Tibial nerve (tissue), 4 donors: ENCODE data around the gene RSPO1. TPM values are rescaled to one million over a fixed set of nuclear protein-coding genes. Genes with fewer than 3 reads are reported as not detected.

Source experiments
- DNase-seq, 2 donors: peaks; one replicate each; pipeline ENCODE4 v3.0.0-alpha.2; 2019; ENCODE audit warnings: low spot score in 2 of 2
- H3K27ac ChIP-seq, 4 donors: fragments of 200-600 bp; sonication (generic) in 3 of 4; one replicate each; pipeline ENCODE4 v1.5.1; 2017 to 2019; ENCODE audit warnings: mild to moderate bottlenecking in 1 of 4
- H3K27me3 ChIP-seq, 2 donors: fragments of 200-600 bp; sonication (generic) in 1 of 2; one replicate each; pipeline versions ENCODE4 v1.5.1 to v1.6.0; 2017 to 2019
- H3K36me3 ChIP-seq, 3 donors: fragments of 200-600 bp; sonication (generic); one replicate each; pipeline ENCODE4 v1.5.1; 2018 to 2019
- H3K4me1 ChIP-seq, 4 donors: fragments of 200-600 bp; sonication (generic) in 3 of 4; one replicate each; pipeline ENCODE4 v1.5.1; 2017 to 2019
- H3K4me3 ChIP-seq, 4 donors: fragments of 200-600 bp; sonication (generic) in 3 of 4; one replicate each; pipeline ENCODE4 v1.5.1; 2017 to 2019; ENCODE audit warnings: mild to moderate bottlenecking in 1 of 4, moderate library complexity in 1 of 4
- H3K9me3 ChIP-seq, 4 donors: fragments of 200-600 bp; sonication (generic) in 3 of 4; one replicate each; pipeline ENCODE4 v1.5.1; 2017 to 2019
- EP300 ChIP-seq, 2 donors: sonication (generic); formaldehyde crosslinking; IDR thresholded peaks; one replicate each; pipeline ENCODE4 v1.6.1; 2017; ENCODE audit warnings: antibody characterized with exemption in 2 of 2, mild to moderate bottlenecking in 1 of 2
- POLR2A ChIP-seq, 2 donors: fragments of 450-650 bp; IDR thresholded peaks; one replicate each; pipeline ENCODE4 v1.6.1; 2017; ENCODE audit warnings: antibody characterized with exemption in 2 of 2, mild to moderate bottlenecking in 2 of 2, moderate library complexity in 2 of 2
- WGBS, 2 donors: methylation state at CpG; one replicate each; pipeline ENCODE4 v1.1.5; 2018; 5-methylcytosine and 5-hydroxymethylcytosine counted together
- total RNA-seq, 4 donors: library from RNA; depleted of rRNA; stranded (reverse); fragments of >200 nt; gene quantifications; one replicate each; pipeline ENCODE4 v1.1.0, GENCODE V29; 2016
- TF ChIP-seq, protein P1 (sequence below), 5 experiments: fragments of 200-600 bp in 3 of 5; fragments of 450-650 bp in 2 of 5; sonication (generic) in 3 of 5; IDR thresholded peaks; one replicate each; pipeline ENCODE4 v1.5.1; 2016 to 2019; ENCODE audit warnings: antibody characterized with exemption in 5 of 5, mild to moderate bottlenecking in 3 of 5, moderate library complexity in 2 of 5

Gene RSPO1
- total RNA-seq, 4 donors from 2014 or later: 0.20 to 0.21 TPM; not detected in 2

GRCh38 chr1:37609994-37610393 is 24.7 kb downstream of the RSPO1 start:
- TF ChIP-seq POLR2A (IDR thresholded peaks at IDR 0.05): no peak
- TF ChIP-seq, protein P1, sequence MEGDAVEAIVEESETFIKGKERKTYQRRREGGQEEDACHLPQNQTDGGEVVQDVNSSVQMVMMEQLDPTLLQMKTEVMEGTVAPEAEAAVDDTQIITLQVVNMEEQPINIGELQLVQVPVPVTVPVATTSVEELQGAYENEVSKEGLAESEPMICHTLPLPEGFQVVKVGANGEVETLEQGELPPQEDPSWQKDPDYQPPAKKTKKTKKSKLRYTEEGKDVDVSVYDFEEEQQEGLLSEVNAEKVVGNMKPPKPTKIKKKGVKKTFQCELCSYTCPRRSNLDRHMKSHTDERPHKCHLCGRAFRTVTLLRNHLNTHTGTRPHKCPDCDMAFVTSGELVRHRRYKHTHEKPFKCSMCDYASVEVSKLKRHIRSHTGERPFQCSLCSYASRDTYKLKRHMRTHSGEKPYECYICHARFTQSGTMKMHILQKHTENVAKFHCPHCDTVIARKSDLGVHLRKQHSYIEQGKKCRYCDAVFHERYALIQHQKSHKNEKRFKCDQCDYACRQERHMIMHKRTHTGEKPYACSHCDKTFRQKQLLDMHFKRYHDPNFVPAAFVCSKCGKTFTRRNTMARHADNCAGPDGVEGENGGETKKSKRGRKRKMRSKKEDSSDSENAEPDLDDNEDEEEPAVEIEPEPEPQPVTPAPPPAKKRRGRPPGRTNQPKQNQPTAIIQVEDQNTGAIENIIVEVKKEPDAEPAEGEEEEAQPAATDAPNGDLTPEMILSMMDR (IDR thresholded peaks at IDR 0.05): no peak
- no peak for TF ChIP-seq EP300 (IDR thresholded peaks at IDR 0.05)
- H3K9me3 ChIP-seq: no peaks in the 10 kb centered on the region
- H3K4me3 ChIP-seq: no peak overlapping the region
- no peaks in the 10 kb centered on the region for H3K36me3 ChIP-seq
- H3K27me3 ChIP-seq: peaks cover 0 to 19% of the 10 kb centered on the region in 2 donors
- H3K4me1 ChIP-seq: no peaks in the 10 kb centered on the region
- 63 to 68% methylated on average over 2 of the region's 2 CpGs for WGBS, 2 donors
- no peak overlapping the region for H3K27ac ChIP-seq
- no peak for DNase-seq

GRCh38 chr1:37609002-37609401 is 25.7 kb downstream of the RSPO1 start:
- Histone ChIP-seq H3K4me1 (no peaks in the 10 kb centered on the region), H3K27me3 (peaks cover 0 to 14% of the 10 kb centered on the region in 2 donors), H3K27ac (no peak overlapping the region), H3K4me3 (no peak overlapping the region), H3K36me3 (no peaks in the 10 kb centered on the region), H3K9me3 (no peaks in the 10 kb centered on the region)
- no peak for DNase-seq
- TF ChIP-seq, protein P1 (IDR thresholded peaks at IDR 0.05): no peak
- no peak for TF ChIP-seq POLR2A (IDR thresholded peaks at IDR 0.05)
- no peak for TF ChIP-seq EP300 (IDR thresholded peaks at IDR 0.05)
- WGBS, 2 donors: 26 to 31% methylated on average over 2 of the region's 2 CpGs

GRCh38 chr1:37606481-37607263 is 28.0 kb downstream of the RSPO1 start:
- no peak for TF ChIP-seq EP300 (IDR thresholded peaks at IDR 0.05)
- TF ChIP-seq, protein P1 (IDR thresholded peaks at IDR 0.05): no peak
- TF ChIP-seq POLR2A (IDR thresholded peaks at IDR 0.05): no peak
- no peak for DNase-seq
- no peaks in the 10 kb centered on the region for H3K9me3 ChIP-seq
- peaks cover 0 to 9% of the 10 kb centered on the region in 2 donors for H3K27me3 ChIP-seq
- no peak overlapping the region for H3K4me3 ChIP-seq
- H3K27ac ChIP-seq: no peak overlapping the region
- H3K4me1 ChIP-seq: no peaks in the 10 kb centered on the region
- 69 to 81% methylated on average over 15 of the region's 15 CpGs for WGBS, 2 donors
- no peaks in the 10 kb centered on the region for H3K36me3 ChIP-seq

DNA sequence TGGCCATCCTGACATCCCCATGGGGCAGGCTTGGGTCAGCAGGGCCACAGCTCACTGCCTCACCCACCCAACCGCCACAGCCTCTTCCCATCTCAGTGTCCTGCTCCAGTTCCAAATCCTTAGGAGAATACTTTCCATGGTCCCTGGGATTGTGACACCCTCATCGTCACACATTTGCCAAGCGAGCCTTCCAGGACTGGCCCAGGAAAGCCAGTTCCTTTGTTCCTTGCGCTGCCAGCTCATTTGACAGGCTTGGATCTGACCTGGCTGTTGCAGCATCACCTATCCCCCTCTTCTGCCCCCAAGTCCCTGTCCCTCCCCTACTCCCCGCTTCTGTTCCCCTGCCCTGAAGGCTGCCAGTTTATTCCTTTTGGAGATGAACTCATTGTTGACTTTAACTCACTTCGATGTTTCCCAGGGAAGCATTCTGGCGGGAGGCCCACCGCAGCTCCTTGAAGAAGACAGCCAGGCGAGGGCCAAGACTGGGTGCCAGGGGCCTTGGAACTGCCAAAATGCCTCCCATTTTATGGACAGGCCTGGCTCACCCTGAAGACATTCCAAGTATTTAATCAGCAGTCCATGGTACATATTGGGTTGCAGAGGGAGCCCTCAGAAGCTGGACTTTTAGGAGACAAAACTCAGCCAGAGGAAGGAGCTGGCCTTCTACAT is 28.8 kb downstream of the RSPO1 start:
- Histone ChIP-seq H3K27me3 (peaks cover 0 to 9% of the 10 kb centered on the region in 2 donors), H3K4me1 (no peaks in the 10 kb centered on the region), H3K27ac (no peak overlapping the region), H3K4me3 (no peak overlapping the region), H3K9me3 (no peaks in the 10 kb centered on the region), H3K36me3 (no peaks in the 10 kb centered on the region)
- TF ChIP-seq, protein P1 (IDR thresholded peaks at IDR 0.05): no peak
- no peak for TF ChIP-seq EP300 (IDR thresholded peaks at IDR 0.05)
- no peak for TF ChIP-seq POLR2A (IDR thresholded peaks at IDR 0.05)
- no peak for DNase-seq
- WGBS, 2 donors: 92 to 93% methylated on average over 9 of the region's 9 CpGs

DNA sequence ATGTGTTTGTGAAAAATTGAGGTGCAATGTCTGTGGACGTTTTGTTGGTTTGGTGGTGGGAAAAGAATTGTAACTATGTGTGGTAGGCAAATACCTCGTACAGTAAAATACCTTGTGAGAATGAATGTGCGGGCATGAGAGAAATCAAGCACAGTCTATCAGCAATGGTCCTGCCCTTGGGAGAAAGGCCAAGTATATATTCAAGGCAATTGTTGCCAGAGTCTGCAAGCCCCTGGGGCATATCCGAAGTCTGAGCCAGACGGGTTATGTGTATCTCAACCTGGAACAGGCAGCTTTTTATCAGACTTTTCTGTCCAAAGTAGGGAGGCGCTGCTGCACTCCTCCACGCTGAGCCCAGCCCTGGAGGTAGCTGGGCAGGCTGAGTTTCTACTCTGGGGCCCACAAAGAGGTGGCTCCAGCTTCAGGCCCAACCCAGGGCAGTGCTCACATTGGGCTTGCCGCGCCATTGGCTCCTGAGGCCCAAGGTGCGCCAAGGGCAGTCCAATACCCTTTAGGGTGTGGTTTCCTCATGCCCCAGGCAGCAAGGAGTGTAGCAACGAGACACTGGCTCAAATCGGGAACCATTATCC is 29.5 kb downstream of the RSPO1 start:
- DNase-seq: no peak
- 55 to 66% methylated on average over 11 to 12 of the region's 12 CpGs for WGBS, 2 donors
- no peak overlapping the region for H3K27ac ChIP-seq
- no peaks in the 10 kb centered on the region for H3K9me3 ChIP-seq
- no peak overlapping the region for H3K4me3 ChIP-seq
- H3K4me1 ChIP-seq: no peaks in the 10 kb centered on the region
- peaks cover 0 to 9% of the 10 kb centered on the region in 2 donors for H3K27me3 ChIP-seq
- H3K36me3 ChIP-seq: no peaks in the 10 kb centered on the region
- TF ChIP-seq EP300 (IDR thresholded peaks at IDR 0.05): no peak
- no peak for TF ChIP-seq POLR2A (IDR thresholded peaks at IDR 0.05)
- TF ChIP-seq, protein P1 (IDR thresholded peaks at IDR 0.05): no peak
